Stomach (tissue), 4 donors: ENCODE measurements around the gene NCMAP.

ENCODE experiments used
- CTCF ChIP-seq, 7 experiments: fragments of 450-650 bp in 4 of 7; fragments of 200-600 bp in 3 of 7; sonication (generic) in 3 of 7; IDR thresholded peaks; one replicate each; pipeline ENCODE4 v1.5.1; 2016 to 2019; ENCODE audit warnings: antibody characterized with exemption in 7 of 7, control low read depth in 2 of 7, mild to moderate bottlenecking in 1 of 7
- POLR2A ChIP-seq, 4 donors: fragments of 450-650 bp; IDR thresholded peaks; one replicate each; pipeline ENCODE4 v1.6.1; 2016; ENCODE audit warnings: antibody characterized with exemption in 4 of 4, control low read depth in 2 of 4, mild to moderate bottlenecking in 1 of 4, moderate library complexity in 1 of 4
- POLR2AphosphoS5 ChIP-seq, 3 donors: sonication (generic); formaldehyde crosslinking; IDR thresholded peaks; one replicate each; pipeline ENCODE4 v1.6.1; 2016; ENCODE audit warnings: antibody characterized with exemption in 3 of 3

GRCh38 chr1:24594328-24594598, 38.4 kb downstream of the NCMAP start:
- TF ChIP-seq POLR2A (IDR thresholded peaks at IDR 0.05) (no peak), CTCF (IDR thresholded peaks at IDR 0.05) (no peak), POLR2AphosphoS5 (IDR thresholded peaks at IDR 0.05) (no peak)
